ENCODE results near the gene CAPS.

DNA sequence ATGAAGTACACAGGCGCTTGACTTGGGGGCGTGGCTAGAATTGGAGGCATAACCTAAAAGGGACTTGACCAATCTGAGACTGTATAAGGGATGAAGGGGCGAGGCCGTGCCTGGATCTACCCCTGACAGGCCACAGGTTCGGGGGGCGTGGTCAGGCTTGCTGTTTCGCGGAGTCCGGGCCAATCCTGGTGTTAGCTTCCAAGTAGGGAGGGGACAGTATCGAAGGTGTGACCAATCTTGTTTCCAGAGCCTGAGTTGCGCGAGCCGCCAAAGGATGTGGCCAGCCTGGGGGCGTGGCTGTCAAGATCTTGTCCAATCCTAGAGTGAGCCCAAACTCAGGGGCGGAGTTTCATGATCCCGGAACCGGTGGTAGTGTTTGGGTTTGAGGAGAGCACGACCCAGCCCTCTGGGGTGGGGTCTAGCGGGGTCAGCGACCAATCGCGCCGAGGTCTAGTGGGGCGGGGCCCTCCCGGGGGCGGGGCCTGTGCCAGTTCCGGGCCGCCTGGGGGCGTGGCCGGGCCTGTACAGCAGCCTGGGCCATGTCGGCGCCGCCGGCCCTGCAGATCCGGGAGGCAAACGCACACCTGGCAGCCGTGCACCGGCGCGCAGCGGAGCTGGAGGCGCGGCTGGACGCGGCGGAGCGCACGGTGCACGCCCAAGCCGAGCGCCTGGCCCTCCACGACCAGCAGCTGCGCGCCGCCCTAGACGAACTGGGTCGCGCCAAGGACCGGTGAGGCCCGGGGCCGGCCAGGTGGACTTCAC lies 9.5 kb upstream of the CAPS start, which contains the start of gene VMAC:
- TF ChIP-seq, protein P1, sequence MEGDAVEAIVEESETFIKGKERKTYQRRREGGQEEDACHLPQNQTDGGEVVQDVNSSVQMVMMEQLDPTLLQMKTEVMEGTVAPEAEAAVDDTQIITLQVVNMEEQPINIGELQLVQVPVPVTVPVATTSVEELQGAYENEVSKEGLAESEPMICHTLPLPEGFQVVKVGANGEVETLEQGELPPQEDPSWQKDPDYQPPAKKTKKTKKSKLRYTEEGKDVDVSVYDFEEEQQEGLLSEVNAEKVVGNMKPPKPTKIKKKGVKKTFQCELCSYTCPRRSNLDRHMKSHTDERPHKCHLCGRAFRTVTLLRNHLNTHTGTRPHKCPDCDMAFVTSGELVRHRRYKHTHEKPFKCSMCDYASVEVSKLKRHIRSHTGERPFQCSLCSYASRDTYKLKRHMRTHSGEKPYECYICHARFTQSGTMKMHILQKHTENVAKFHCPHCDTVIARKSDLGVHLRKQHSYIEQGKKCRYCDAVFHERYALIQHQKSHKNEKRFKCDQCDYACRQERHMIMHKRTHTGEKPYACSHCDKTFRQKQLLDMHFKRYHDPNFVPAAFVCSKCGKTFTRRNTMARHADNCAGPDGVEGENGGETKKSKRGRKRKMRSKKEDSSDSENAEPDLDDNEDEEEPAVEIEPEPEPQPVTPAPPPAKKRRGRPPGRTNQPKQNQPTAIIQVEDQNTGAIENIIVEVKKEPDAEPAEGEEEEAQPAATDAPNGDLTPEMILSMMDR (IDR thresholded peaks at IDR 0.05; ENCODE audit: insufficient read depth, low read length) = no peak
- TF ChIP-seq POLR2AphosphoS5 (IDR thresholded peaks at IDR 0.05; ENCODE audit: low read depth) (no peak), GABPA (IDR thresholded peaks at IDR 0.05; ENCODE audit: low read depth) (no peak), SPI1 (IDR thresholded peaks at IDR 0.05; ENCODE audit: borderline replicate concordance, low read depth) (no peak)
- TF ChIP-seq, protein P2, sequence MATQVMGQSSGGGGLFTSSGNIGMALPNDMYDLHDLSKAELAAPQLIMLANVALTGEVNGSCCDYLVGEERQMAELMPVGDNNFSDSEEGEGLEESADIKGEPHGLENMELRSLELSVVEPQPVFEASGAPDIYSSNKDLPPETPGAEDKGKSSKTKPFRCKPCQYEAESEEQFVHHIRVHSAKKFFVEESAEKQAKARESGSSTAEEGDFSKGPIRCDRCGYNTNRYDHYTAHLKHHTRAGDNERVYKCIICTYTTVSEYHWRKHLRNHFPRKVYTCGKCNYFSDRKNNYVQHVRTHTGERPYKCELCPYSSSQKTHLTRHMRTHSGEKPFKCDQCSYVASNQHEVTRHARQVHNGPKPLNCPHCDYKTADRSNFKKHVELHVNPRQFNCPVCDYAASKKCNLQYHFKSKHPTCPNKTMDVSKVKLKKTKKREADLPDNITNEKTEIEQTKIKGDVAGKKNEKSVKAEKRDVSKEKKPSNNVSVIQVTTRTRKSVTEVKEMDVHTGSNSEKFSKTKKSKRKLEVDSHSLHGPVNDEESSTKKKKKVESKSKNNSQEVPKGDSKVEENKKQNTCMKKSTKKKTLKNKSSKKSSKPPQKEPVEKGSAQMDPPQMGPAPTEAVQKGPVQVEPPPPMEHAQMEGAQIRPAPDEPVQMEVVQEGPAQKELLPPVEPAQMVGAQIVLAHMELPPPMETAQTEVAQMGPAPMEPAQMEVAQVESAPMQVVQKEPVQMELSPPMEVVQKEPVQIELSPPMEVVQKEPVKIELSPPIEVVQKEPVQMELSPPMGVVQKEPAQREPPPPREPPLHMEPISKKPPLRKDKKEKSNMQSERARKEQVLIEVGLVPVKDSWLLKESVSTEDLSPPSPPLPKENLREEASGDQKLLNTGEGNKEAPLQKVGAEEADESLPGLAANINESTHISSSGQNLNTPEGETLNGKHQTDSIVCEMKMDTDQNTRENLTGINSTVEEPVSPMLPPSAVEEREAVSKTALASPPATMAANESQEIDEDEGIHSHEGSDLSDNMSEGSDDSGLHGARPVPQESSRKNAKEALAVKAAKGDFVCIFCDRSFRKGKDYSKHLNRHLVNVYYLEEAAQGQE (IDR thresholded peaks at IDR 0.05; ENCODE audit: insufficient replicate concordance, low read depth) = no peak
